ENCODE data around the gene COL4A2.

The COL4A2 gene

DNA sequence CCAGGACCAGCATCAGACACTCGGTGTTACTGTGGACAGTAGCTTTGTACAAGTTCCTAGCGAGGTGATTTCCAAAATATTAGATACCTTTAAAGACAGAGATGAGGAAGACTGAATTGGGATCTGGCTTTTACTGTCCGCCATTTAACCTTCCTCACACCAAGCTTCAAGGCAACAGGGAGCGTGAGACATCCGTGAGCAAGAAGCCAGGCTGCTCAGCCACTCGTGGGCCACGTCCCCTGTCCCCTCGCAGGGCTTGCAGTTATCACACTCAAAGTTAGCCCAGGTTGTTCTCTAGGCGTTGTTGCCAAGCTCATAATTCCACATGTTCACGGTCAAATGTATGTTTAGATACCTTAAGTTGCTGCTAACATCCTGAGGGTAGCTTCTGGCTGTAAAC is 102.9 kb downstream of the COL4A2 start:
- Histone ChIP-seq H3K9me2 (replicated peaks; ENCODE audit: low read depth, low read length) (no peaks in the 10 kb centered on the region), H4K20me1 (ENCODE audit: insufficient read depth, low read length, poor library complexity, severe bottlenecking) (no peaks in the 10 kb centered on the region), H3K9me3 (ENCODE audit: insufficient read depth, low read depth, low read length) (no peaks in the 10 kb centered on the region), H3K9ac (ENCODE audit: low read depth, low read length, poor library complexity, severe bottlenecking) (no peak overlapping the region), H3K36me3 (ENCODE audit: insufficient read depth, low read length) (no peaks in the 10 kb centered on the region), H3K4me1 (ENCODE audit: insufficient read depth, low read length, poor library complexity, severe bottlenecking) (no peaks in the 10 kb centered on the region), H3F3A (ENCODE audit: low read depth) (no peaks in the 10 kb centered on the region), H3K4me2 (ENCODE audit: low read depth, low read length, poor library complexity, severe bottlenecking) (no peak overlapping the region), H3K4me3 (ENCODE audit: low read length, poor library complexity, severe bottlenecking) (no peak overlapping the region), H3K79me2 (ENCODE audit: insufficient read depth, low read length) (no peaks in the 10 kb centered on the region), H3K27me3 (ENCODE audit: insufficient read depth, low read length, poor library complexity, severe bottlenecking) (no peaks in the 10 kb centered on the region), H2AFZ (ENCODE audit: low read length) (no peak overlapping the region)
- TF ChIP-seq, protein P1, sequence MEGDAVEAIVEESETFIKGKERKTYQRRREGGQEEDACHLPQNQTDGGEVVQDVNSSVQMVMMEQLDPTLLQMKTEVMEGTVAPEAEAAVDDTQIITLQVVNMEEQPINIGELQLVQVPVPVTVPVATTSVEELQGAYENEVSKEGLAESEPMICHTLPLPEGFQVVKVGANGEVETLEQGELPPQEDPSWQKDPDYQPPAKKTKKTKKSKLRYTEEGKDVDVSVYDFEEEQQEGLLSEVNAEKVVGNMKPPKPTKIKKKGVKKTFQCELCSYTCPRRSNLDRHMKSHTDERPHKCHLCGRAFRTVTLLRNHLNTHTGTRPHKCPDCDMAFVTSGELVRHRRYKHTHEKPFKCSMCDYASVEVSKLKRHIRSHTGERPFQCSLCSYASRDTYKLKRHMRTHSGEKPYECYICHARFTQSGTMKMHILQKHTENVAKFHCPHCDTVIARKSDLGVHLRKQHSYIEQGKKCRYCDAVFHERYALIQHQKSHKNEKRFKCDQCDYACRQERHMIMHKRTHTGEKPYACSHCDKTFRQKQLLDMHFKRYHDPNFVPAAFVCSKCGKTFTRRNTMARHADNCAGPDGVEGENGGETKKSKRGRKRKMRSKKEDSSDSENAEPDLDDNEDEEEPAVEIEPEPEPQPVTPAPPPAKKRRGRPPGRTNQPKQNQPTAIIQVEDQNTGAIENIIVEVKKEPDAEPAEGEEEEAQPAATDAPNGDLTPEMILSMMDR (conservative IDR thresholded peaks at IDR 0.05; ENCODE audit: low read length): no peak
- TF ChIP-seq EZH2phosphoT487 (IDR thresholded peaks at IDR 0.05; ENCODE audit: borderline replicate concordance): no peak

DNA sequence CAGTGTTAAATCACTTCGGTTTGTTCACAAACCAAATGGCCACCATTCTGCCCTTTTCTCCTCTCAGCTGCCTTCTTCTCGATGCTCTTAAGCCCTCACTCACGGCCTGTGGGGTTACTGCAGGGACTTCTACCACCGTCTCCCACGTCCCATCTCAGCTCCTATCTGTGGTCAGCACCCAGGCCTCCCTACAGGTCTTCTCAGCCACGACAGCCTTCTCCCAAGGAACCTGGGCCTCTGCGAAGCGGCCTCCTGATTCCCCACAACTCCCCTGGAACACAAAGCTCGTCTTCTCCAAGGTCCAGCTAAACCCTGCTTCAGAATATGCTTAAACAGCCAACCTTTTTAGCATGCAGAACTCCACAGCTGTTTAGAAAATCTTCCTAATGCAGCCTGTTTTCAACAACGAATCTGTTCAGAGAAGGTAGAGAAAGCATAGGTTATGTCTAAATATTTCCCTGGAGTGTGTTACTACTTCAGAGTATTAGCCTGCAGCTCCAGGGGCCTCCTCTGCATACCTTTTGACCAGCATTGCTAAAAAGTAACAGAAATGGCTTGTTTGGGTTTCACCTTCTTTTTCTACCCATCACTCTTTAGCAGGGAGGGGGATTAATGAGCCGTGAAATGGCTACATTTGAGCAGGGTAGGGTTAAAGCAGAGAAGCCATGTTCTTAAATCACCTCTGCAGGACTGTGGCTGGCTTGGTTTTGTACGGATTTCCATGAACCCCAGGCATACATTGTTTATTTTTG is 104.0 kb downstream of the COL4A2 start:
- H3F3A ChIP-seq (ENCODE audit: low read depth): no peaks in the 10 kb centered on the region
- H3K36me3 ChIP-seq (ENCODE audit: insufficient read depth, low read length): no peaks in the 10 kb centered on the region
- no peak overlapping the region for H3K4me2 ChIP-seq (ENCODE audit: low read depth, low read length, poor library complexity, severe bottlenecking)
- no peak overlapping the region for H3K9ac ChIP-seq (ENCODE audit: low read depth, low read length, poor library complexity, severe bottlenecking)
- no peak overlapping the region for H2AFZ ChIP-seq (ENCODE audit: low read length)
- H3K9me2 ChIP-seq (replicated peaks; ENCODE audit: low read depth, low read length): no peaks in the 10 kb centered on the region
- H3K4me3 ChIP-seq (ENCODE audit: low read length, poor library complexity, severe bottlenecking): no peak overlapping the region
- no peaks in the 10 kb centered on the region for H3K4me1 ChIP-seq (ENCODE audit: insufficient read depth, low read length, poor library complexity, severe bottlenecking)
- TF ChIP-seq, protein P1 (conservative IDR thresholded peaks at IDR 0.05; ENCODE audit: low read length): no peak
- no peaks in the 10 kb centered on the region for H4K20me1 ChIP-seq (ENCODE audit: insufficient read depth, low read length, poor library complexity, severe bottlenecking)
- no peaks in the 10 kb centered on the region for H3K9me3 ChIP-seq (ENCODE audit: insufficient read depth, low read depth, low read length)
- H3K27me3 ChIP-seq (ENCODE audit: insufficient read depth, low read length, poor library complexity, severe bottlenecking): no peaks in the 10 kb centered on the region
- H3K79me2 ChIP-seq (ENCODE audit: insufficient read depth, low read length): no peaks in the 10 kb centered on the region

DNA sequence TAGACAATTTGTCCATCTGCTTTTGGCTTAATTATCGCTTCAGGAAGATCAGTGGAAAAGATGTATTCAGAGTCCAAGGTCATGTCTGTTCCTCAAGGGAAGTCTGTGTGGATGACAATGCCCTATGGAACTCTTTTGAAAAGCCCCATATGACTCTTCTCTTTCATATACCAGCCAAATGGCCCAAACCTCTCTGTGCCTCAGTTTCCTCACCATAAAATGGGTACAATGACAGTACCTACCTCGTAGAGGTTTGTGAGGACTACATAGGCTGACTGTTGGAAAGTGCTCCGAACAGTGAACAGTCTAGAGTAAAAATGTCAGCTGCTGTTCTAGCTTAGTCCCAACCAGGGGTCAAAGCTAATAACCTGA is 104.6 kb downstream of the COL4A2 start:
- no peak overlapping the region for H3K4me2 ChIP-seq (ENCODE audit: low read depth, low read length, poor library complexity, severe bottlenecking)

More for the DNA sequence above, 104.6 kb downstream of the COL4A2 start:
- Histone ChIP-seq H3K27me3 (ENCODE audit: insufficient read depth, low read length, poor library complexity, severe bottlenecking) (no peaks in the 10 kb centered on the region), H3K9me3 (ENCODE audit: insufficient read depth, low read depth, low read length) (no peaks in the 10 kb centered on the region), H3F3A (ENCODE audit: low read depth) (no peaks in the 10 kb centered on the region), H3K79me2 (ENCODE audit: insufficient read depth, low read length) (no peaks in the 10 kb centered on the region), H3K4me3 (ENCODE audit: low read length, poor library complexity, severe bottlenecking) (no peak overlapping the region), H2AFZ (ENCODE audit: low read length) (no peak overlapping the region), H3K4me1 (ENCODE audit: insufficient read depth, low read length, poor library complexity, severe bottlenecking) (no peaks in the 10 kb centered on the region), H4K20me1 (ENCODE audit: insufficient read depth, low read length, poor library complexity, severe bottlenecking) (no peaks in the 10 kb centered on the region), H3K36me3 (ENCODE audit: insufficient read depth, low read length) (no peaks in the 10 kb centered on the region), H3K9me2 (replicated peaks; ENCODE audit: low read depth, low read length) (no peaks in the 10 kb centered on the region), H3K9ac (ENCODE audit: low read depth, low read length, poor library complexity, severe bottlenecking) (no peak overlapping the region)
- TF ChIP-seq, protein P1 (conservative IDR thresholded peaks at IDR 0.05; ENCODE audit: low read length): no peak
- TF ChIP-seq EZH2phosphoT487 (IDR thresholded peaks at IDR 0.05; ENCODE audit: borderline replicate concordance): no peak
